Measurements from ENCODE around the gene TTLL5.

DNA sequence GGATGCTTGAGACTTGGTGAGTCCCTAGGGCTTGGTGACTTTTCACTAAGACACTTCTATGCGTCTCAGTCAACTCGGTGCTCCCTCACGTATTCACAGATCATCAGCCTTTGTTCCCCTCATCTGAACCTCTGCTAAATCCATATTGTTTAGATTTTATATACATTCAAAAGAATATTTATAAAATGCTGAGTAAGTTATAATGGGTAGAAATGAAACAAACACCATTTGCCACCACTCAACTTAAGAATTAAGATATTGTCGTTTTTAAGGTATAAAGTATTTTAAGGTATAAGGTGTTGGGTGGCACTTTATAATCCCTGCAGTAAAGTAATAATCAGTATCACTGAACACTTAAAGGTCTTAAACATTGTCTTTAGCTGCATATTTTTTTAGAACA is 103.0 kb downstream of the TTLL5 start:
- TF ChIP-seq EZH2 (IDR thresholded peaks at IDR 0.05; ENCODE audit: borderline replicate concordance, control insufficient read depth, low read depth, low read length) = no peak
- TF ChIP-seq SPI1 (IDR thresholded peaks at IDR 0.05; ENCODE audit: borderline replicate concordance, insufficient read depth, low read depth, low read length) = no peak
- no peak for TF ChIP-seq POLR2A (IDR thresholded peaks at IDR 0.05; ENCODE audit: low read depth, low read length)
- TF ChIP-seq SMARCA5 (IDR thresholded peaks at IDR 0.05) = no peak
- TF ChIP-seq MXI1 (IDR thresholded peaks at IDR 0.05; ENCODE audit: low read depth, low read length) = no peak
- no peak for TF ChIP-seq RAD51 (IDR thresholded peaks at IDR 0.05)
- TF ChIP-seq, protein P1, sequence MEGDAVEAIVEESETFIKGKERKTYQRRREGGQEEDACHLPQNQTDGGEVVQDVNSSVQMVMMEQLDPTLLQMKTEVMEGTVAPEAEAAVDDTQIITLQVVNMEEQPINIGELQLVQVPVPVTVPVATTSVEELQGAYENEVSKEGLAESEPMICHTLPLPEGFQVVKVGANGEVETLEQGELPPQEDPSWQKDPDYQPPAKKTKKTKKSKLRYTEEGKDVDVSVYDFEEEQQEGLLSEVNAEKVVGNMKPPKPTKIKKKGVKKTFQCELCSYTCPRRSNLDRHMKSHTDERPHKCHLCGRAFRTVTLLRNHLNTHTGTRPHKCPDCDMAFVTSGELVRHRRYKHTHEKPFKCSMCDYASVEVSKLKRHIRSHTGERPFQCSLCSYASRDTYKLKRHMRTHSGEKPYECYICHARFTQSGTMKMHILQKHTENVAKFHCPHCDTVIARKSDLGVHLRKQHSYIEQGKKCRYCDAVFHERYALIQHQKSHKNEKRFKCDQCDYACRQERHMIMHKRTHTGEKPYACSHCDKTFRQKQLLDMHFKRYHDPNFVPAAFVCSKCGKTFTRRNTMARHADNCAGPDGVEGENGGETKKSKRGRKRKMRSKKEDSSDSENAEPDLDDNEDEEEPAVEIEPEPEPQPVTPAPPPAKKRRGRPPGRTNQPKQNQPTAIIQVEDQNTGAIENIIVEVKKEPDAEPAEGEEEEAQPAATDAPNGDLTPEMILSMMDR (IDR thresholded peaks at IDR 0.05 in 2 of 3, conservative IDR thresholded peaks at IDR 0.05 in 1 of 3; ENCODE audit: control insufficient read depth in 2 of 3, extremely low read depth in 1 of 3, insufficient read depth in 1 of 3, low read depth in 3 of 3, low read length in 3 of 3) = no peak
- TF ChIP-seq, protein P2, sequence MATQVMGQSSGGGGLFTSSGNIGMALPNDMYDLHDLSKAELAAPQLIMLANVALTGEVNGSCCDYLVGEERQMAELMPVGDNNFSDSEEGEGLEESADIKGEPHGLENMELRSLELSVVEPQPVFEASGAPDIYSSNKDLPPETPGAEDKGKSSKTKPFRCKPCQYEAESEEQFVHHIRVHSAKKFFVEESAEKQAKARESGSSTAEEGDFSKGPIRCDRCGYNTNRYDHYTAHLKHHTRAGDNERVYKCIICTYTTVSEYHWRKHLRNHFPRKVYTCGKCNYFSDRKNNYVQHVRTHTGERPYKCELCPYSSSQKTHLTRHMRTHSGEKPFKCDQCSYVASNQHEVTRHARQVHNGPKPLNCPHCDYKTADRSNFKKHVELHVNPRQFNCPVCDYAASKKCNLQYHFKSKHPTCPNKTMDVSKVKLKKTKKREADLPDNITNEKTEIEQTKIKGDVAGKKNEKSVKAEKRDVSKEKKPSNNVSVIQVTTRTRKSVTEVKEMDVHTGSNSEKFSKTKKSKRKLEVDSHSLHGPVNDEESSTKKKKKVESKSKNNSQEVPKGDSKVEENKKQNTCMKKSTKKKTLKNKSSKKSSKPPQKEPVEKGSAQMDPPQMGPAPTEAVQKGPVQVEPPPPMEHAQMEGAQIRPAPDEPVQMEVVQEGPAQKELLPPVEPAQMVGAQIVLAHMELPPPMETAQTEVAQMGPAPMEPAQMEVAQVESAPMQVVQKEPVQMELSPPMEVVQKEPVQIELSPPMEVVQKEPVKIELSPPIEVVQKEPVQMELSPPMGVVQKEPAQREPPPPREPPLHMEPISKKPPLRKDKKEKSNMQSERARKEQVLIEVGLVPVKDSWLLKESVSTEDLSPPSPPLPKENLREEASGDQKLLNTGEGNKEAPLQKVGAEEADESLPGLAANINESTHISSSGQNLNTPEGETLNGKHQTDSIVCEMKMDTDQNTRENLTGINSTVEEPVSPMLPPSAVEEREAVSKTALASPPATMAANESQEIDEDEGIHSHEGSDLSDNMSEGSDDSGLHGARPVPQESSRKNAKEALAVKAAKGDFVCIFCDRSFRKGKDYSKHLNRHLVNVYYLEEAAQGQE (IDR thresholded peaks at IDR 0.05; ENCODE audit: low read depth, low read length) = no peak
- no peak for TF ChIP-seq KDM1A (IDR thresholded peaks at IDR 0.05; ENCODE audit: borderline replicate concordance)
- TF ChIP-seq, protein P3, sequence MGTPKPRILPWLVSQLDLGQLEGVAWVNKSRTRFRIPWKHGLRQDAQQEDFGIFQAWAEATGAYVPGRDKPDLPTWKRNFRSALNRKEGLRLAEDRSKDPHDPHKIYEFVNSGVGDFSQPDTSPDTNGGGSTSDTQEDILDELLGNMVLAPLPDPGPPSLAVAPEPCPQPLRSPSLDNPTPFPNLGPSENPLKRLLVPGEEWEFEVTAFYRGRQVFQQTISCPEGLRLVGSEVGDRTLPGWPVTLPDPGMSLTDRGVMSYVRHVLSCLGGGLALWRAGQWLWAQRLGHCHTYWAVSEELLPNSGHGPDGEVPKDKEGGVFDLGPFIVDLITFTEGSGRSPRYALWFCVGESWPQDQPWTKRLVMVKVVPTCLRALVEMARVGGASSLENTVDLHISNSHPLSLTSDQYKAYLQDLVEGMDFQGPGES (IDR thresholded peaks at IDR 0.05) = no peak
- no peak for TF ChIP-seq RBBP5 (conservative IDR thresholded peaks at IDR 0.05)
- TF ChIP-seq RELA (IDR thresholded peaks at IDR 0.05; ENCODE audit: borderline replicate concordance, partially characterized antibody) = no peak
- no peak for TF ChIP-seq YY1 (IDR thresholded peaks at IDR 0.05; ENCODE audit: low read depth, low read length)
- no peak for TF ChIP-seq BHLHE40 (IDR thresholded peaks at IDR 0.05; ENCODE audit: borderline replicate concordance in 1 of 2, low read depth in 2 of 2, low read length in 1 of 2)
